ENCODE measurements around the gene NEAT1. TPM values are rescaled to one million over a fixed set of nuclear protein-coding genes. Genes with fewer than 3 reads are reported as not detected.
A peak's percentile ranks its signal among the peaks of the same experiment; 100 is the strongest.

Gene NEAT1
- 921 TPM for polyA plus RNA-seq (2013)

DNA sequence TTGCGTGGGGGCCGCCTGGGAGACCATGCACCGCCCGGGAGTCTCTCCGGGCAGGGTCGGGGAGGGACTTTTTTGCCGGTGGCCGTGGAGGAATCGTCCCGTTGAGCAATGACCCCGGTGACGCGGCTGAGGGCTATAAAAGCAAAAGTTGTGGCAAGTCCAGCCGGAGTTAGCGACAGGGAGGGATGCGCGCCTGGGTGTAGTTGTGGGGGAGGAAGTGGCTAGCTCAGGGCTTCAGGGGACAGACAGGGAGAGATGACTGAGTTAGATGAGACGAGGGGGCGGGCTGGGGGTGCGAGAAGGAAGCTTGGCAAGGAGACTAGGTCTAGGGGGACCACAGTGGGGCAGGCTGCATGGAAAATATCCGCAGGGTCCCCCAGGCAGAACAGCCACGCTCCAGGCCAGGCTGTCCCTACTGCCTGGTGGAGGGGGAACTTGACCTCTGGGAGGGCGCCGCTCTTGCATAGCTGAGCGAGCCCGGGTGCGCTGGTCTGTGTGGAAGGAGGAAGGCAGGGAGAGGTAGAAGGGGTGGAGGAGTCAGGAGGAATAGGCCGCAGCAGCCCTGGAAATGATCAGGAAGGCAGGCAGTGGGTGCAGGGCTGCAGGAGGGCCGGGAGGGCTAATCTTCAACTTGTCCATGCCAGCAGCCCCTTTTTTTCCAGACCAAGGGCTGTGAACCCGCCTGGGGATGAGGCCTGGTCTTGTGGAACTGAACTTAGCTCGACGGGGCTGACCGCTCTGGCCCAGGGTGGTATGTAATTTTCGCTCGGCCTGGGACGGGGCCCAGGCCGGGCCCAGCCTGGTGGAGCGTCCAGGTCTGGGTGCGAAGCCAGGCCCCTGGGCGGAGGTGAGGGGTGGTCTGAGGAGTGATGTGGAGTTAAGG is at the start of gene NEAT1:
Gene NEAT1, plus strand, starts transcription at position 166 of the 883 bp plus-strand sequence.
- H3K9me3 ChIP-seq (ENCODE audit: control extremely low read depth in 1 of 5, control insufficient read depth in 4 of 5, insufficient read depth in 2 of 5, low read depth in 1 of 5, low read length in 4 of 5) = no peaks in the 10 kb centered on the region
- ChIA-PET POLR2A (interaction anchor here (0.6 to 17.4 kb wide), 20 partner anchors 6 to 301 kb away, joined by 3 to 747 read pairs (median 5); partner anchors contain the start of genes FAM89B, FAU, FRMD8 and MALAT1), CTCF (interaction anchor here (1.4 to 6.2 kb wide), 3 partner anchors 7 to 77 kb away, joined by 4 to 74 read pairs (median 26); partner anchors contain the start of genes MALAT1 and SLC25A45)
- H3K27ac ChIP-seq (ENCODE audit: insufficient read depth in 1 of 2, low read depth in 1 of 2, low read length in 2 of 2, poor library complexity in 1 of 2, severe bottlenecking in 2 of 2) = peak within 1 kb of the TSS; percentile 99 to 100
- no peaks in the 10 kb centered on the region for H3K27me3 ChIP-seq (replicated peaks in 2 of 5; ENCODE audit: control insufficient read depth in 4 of 5, insufficient read depth in 5 of 5, low read length in 4 of 5)
- WGBS (ENCODE audit: insufficient coverage) = under 1% methylated on average over 33 of the region's 40 CpGs
- peak; percentile 94 to 96 (median 96) for DNase-seq
- H3K4me1 ChIP-seq (ENCODE audit: control extremely low read depth in 1 of 4, control insufficient read depth in 4 of 4, insufficient read depth in 4 of 4, low read length in 3 of 4) = peaks cover 12 to 78% (median 58%) of the 10 kb centered on the region in 4 experiments
- H3K36me3 ChIP-seq (ENCODE audit: control insufficient read depth in 4 of 4, insufficient read depth in 4 of 4, low read length in 3 of 4) = peaks cover 0 to 35% (median 9%) of the 10 kb centered on the region in 4 experiments
- peak within 1 kb of the TSS; percentile 76 to 100 (median 99) for H3K4me3 ChIP-seq (ENCODE audit: control insufficient read depth in 1 of 7, extremely low read depth in 1 of 7, insufficient read depth in 4 of 7, low read depth in 2 of 7, low read length in 6 of 7)

- H3K27me3 ChIP-seq (replicated peaks in 2 of 5; ENCODE audit: control insufficient read depth in 4 of 5, insufficient read depth in 5 of 5, low read length in 4 of 5) = no peaks in the 10 kb centered on the region
- no peaks in the 10 kb centered on the region for H3K9me3 ChIP-seq (ENCODE audit: control extremely low read depth in 1 of 5, control insufficient read depth in 4 of 5, insufficient read depth in 2 of 5, low read depth in 1 of 5, low read length in 4 of 5)
- H3K4me1 ChIP-seq (ENCODE audit: control extremely low read depth in 1 of 4, control insufficient read depth in 4 of 4, insufficient read depth in 4 of 4, low read length in 3 of 4) = peaks cover 0 to 34% (median 28%) of the 10 kb centered on the region in 4 experiments
- no peak for DNase-seq
- CTCF ChIA-PET = interaction anchor here (0.9 to 1.5 kb wide), 7 partner anchors 11 to 99 kb away, joined by 3 to 5 read pairs (median 4); no protein-coding TSS in a partner anchor
- H3K27ac ChIP-seq (ENCODE audit: insufficient read depth in 1 of 2, low read depth in 1 of 2, low read length in 2 of 2, poor library complexity in 1 of 2, severe bottlenecking in 2 of 2) = no peak overlapping the region
- H3K4me3 ChIP-seq (ENCODE audit: control insufficient read depth in 1 of 7, extremely low read depth in 1 of 7, insufficient read depth in 4 of 7, low read depth in 2 of 7, low read length in 6 of 7) = no peak overlapping the region
- WGBS (ENCODE audit: insufficient coverage) = 97% methylated on average over 12 of the region's 14 CpGs
- no peaks in the 10 kb centered on the region for H3K36me3 ChIP-seq (ENCODE audit: control insufficient read depth in 4 of 4, insufficient read depth in 4 of 4, low read length in 3 of 4)
- POLR2A ChIA-PET = no interaction called here
Observed at GRCh38 chr11:65373839-65374580, 48.6 kb upstream of the NEAT1 start.

GRCh38 chr11:65375012-65375411 is 47.6 kb upstream of the NEAT1 start:
- no peaks in the 10 kb centered on the region for H3K27me3 ChIP-seq (replicated peaks in 2 of 5; ENCODE audit: control insufficient read depth in 4 of 5, insufficient read depth in 5 of 5, low read length in 4 of 5)
- 96% methylated on average over 6 of the region's 8 CpGs for WGBS (ENCODE audit: insufficient coverage)
- POLR2A ChIA-PET = interaction anchor here (0.7 kb wide), 1 partner anchor 52 kb away, joined by 3 read pairs; no protein-coding TSS in a partner anchor

DNA sequence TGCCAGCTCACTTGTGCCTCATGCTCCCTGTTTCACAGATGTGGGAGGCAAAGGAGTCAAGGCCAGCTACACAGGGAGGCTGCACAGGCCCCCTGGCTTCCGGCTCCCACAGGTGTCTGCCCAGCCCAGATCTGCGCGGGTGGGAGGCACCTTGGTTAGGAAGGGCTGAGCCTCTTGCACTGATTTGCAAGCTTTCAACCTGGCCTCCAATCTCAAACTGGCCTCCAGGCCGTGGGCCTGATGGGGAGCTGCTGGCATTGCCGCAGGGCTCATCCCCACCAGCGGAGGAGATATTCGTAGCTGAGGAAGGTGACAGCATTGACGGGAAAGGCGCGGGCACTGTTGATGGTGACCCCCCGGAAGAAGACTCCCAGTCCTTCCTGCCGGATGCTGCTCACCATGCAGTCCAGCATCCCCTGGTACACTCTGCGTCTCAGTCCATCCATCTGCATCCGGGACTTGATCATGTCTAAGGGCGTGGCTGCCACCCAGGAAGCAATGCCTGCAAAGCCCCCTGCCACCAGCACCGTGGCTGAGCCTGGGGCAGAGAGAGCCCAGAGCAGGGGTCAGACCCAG is 46.4 kb upstream of the NEAT1 start:
- Histone ChIP-seq H3K9me3 (ENCODE audit: control extremely low read depth in 1 of 5, control insufficient read depth in 4 of 5, insufficient read depth in 2 of 5, low read depth in 1 of 5, low read length in 4 of 5) (no peaks in the 10 kb centered on the region), H3K27ac (ENCODE audit: insufficient read depth in 1 of 2, low read depth in 1 of 2, low read length in 2 of 2, poor library complexity in 1 of 2, severe bottlenecking in 2 of 2) (no peak overlapping the region), H3K27me3 (replicated peaks in 2 of 5; ENCODE audit: control insufficient read depth in 4 of 5, insufficient read depth in 5 of 5, low read length in 4 of 5) (no peaks in the 10 kb centered on the region), H3K36me3 (ENCODE audit: control insufficient read depth in 4 of 4, insufficient read depth in 4 of 4, low read length in 3 of 4) (no peaks in the 10 kb centered on the region), H3K4me1 (ENCODE audit: control extremely low read depth in 1 of 4, control insufficient read depth in 4 of 4, insufficient read depth in 4 of 4, low read length in 3 of 4) (peaks cover 0 to 50% (median 38%) of the 10 kb centered on the region in 4 experiments), H3K4me3 (ENCODE audit: control insufficient read depth in 1 of 7, extremely low read depth in 1 of 7, insufficient read depth in 4 of 7, low read depth in 2 of 7, low read length in 6 of 7) (no peak overlapping the region)
- POLR2A ChIA-PET = interaction anchor here (0.6 kb wide), 1 partner anchor 44 kb away, joined by 3 read pairs; no protein-coding TSS in a partner anchor
- WGBS (ENCODE audit: insufficient coverage) = 98% methylated on average over 16 of the region's 16 CpGs
- no peak for DNase-seq
- CTCF ChIA-PET = interaction anchor here (1.0 to 1.5 kb wide), 5 partner anchors 9 to 164 kb away, joined by 3 to 5 read pairs (median 4); no protein-coding TSS in a partner anchor

More at GRCh38 chr11:65375012-65375411, 47.6 kb upstream of the NEAT1 start:
- DNase-seq = no peak
- Histone ChIP-seq H3K4me1 (ENCODE audit: control extremely low read depth in 1 of 4, control insufficient read depth in 4 of 4, insufficient read depth in 4 of 4, low read length in 3 of 4) (peaks cover 0 to 44% (median 31%) of the 10 kb centered on the region in 4 experiments), H3K36me3 (ENCODE audit: control insufficient read depth in 4 of 4, insufficient read depth in 4 of 4, low read length in 3 of 4) (no peaks in the 10 kb centered on the region), H3K9me3 (ENCODE audit: control extremely low read depth in 1 of 5, control insufficient read depth in 4 of 5, insufficient read depth in 2 of 5, low read depth in 1 of 5, low read length in 4 of 5) (no peaks in the 10 kb centered on the region), H3K4me3 (ENCODE audit: control insufficient read depth in 1 of 7, extremely low read depth in 1 of 7, insufficient read depth in 4 of 7, low read depth in 2 of 7, low read length in 6 of 7) (no peak overlapping the region), H3K27ac (ENCODE audit: insufficient read depth in 1 of 2, low read depth in 1 of 2, low read length in 2 of 2, poor library complexity in 1 of 2, severe bottlenecking in 2 of 2) (no peak overlapping the region)
- CTCF ChIA-PET = interaction anchor here (0.8 to 1.5 kb wide), 9 partner anchors 10 to 165 kb away, joined by 3 to 5 read pairs (median 3); no protein-coding TSS in a partner anchor

- no peaks in the 10 kb centered on the region for H3K9me3 ChIP-seq (ENCODE audit: control extremely low read depth in 1 of 5, control insufficient read depth in 4 of 5, insufficient read depth in 2 of 5, low read depth in 1 of 5, low read length in 4 of 5)
- DNase-seq = no peak
- H3K4me1 ChIP-seq (ENCODE audit: control extremely low read depth in 1 of 4, control insufficient read depth in 4 of 4, insufficient read depth in 4 of 4, low read length in 3 of 4) = peaks cover 0 to 53% (median 44%) of the 10 kb centered on the region in 4 experiments
- ChIA-PET POLR2A (no interaction called here), CTCF (interaction anchor here (7.1 kb wide), 1 partner anchor 41 kb away, joined by 85 read pairs; no protein-coding TSS in a partner anchor)
- H3K36me3 ChIP-seq (ENCODE audit: control insufficient read depth in 4 of 4, insufficient read depth in 4 of 4, low read length in 3 of 4) = no peaks in the 10 kb centered on the region
- H3K4me3 ChIP-seq (ENCODE audit: control insufficient read depth in 1 of 7, extremely low read depth in 1 of 7, insufficient read depth in 4 of 7, low read depth in 2 of 7, low read length in 6 of 7) = no peak overlapping the region
- no peaks in the 10 kb centered on the region for H3K27me3 ChIP-seq (replicated peaks in 2 of 5; ENCODE audit: control insufficient read depth in 4 of 5, insufficient read depth in 5 of 5, low read length in 4 of 5)
- H3K27ac ChIP-seq (ENCODE audit: insufficient read depth in 1 of 2, low read depth in 1 of 2, low read length in 2 of 2, poor library complexity in 1 of 2, severe bottlenecking in 2 of 2) = no peak overlapping the region
- 92% methylated on average over 8 of the region's 8 CpGs for WGBS (ENCODE audit: insufficient coverage)
Observed at GRCh38 chr11:65377036-65377435, 45.6 kb upstream of the NEAT1 start.

DNA sequence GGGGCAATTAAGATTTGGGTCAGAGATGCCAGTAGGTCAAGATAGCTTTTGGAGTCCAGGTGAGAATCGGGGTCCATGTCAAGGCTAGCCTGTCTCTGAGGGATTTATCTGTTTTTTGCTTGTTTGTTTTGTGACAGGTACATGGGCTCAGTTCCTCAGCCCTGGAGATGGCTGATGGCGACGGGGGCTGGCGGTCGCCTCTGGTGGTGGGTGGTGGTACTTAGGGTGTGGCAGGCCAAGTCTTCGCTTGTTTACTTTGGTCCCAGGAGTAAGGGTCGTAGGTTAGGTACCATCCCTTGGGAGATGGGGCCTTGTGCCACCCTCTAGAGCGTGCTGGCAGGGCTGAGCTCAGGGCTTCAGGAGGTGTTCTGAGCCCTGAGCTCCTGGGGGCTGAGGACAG is 44.8 kb upstream of the NEAT1 start:
- Histone ChIP-seq H3K9me3 (ENCODE audit: control extremely low read depth in 1 of 5, control insufficient read depth in 4 of 5, insufficient read depth in 2 of 5, low read depth in 1 of 5, low read length in 4 of 5) (no peaks in the 10 kb centered on the region), H3K4me3 (ENCODE audit: control insufficient read depth in 1 of 7, extremely low read depth in 1 of 7, insufficient read depth in 4 of 7, low read depth in 2 of 7, low read length in 6 of 7) (peak overlapping the region in 1 of 7 experiments; percentile 30), H3K27me3 (replicated peaks in 2 of 5; ENCODE audit: control insufficient read depth in 4 of 5, insufficient read depth in 5 of 5, low read length in 4 of 5) (no peaks in the 10 kb centered on the region), H3K27ac (ENCODE audit: insufficient read depth in 1 of 2, low read depth in 1 of 2, low read length in 2 of 2, poor library complexity in 1 of 2, severe bottlenecking in 2 of 2) (peak overlapping the region in 1 of 2 experiments; percentile 69), H3K36me3 (ENCODE audit: control insufficient read depth in 4 of 4, insufficient read depth in 4 of 4, low read length in 3 of 4) (no peaks in the 10 kb centered on the region), H3K4me1 (ENCODE audit: control extremely low read depth in 1 of 4, control insufficient read depth in 4 of 4, insufficient read depth in 4 of 4, low read length in 3 of 4) (peaks cover 0 to 57% (median 51%) of the 10 kb centered on the region in 4 experiments)
- ChIA-PET POLR2A (interaction anchor here (0.5 to 2.6 kb wide), 15 partner anchors 10 to 286 kb away, joined by 3 to 14 read pairs (median 4); partner anchors contain the start of genes MALAT1 and NEAT1), CTCF (interaction anchor here (0.7 to 7.1 kb wide), 19 partner anchors 10 to 164 kb away, joined by 3 to 85 read pairs (median 4); partner anchors contain the start of gene MALAT1)
- 80% methylated on average over 7 of the region's 8 CpGs for WGBS (ENCODE audit: insufficient coverage)
- peak in 2 of 3 donors; percentile 63 to 68 for DNase-seq

Measured in common myeloid progenitor, CD34-positive (primary cell).